Upper lobe of right lung (tissue), 1 donor: ENCODE measurements around the gene INCA1. TPM values are rescaled to one million over a fixed set of nuclear protein-coding genes. Genes with fewer than 3 reads are reported as not detected.

Source experiments
- ATAC-seq: fragments of 200-7000 bp; cut with Tn5 transposase; one replicate; pipeline ENCODE4 v1.9.1; 2020; ENCODE audit warnings: mild to moderate bottlenecking, moderate library complexity
- DNase-seq: peaks from one replicate; pipeline ENCODE4 v3.0.0-alpha.2; 2020
- H3K27ac ChIP-seq: fragments of 200-600 bp; one replicate; pipeline ENCODE4 v1.8.0; 2022
- H3K27me3 ChIP-seq: fragments of 200-600 bp; one replicate; pipeline ENCODE4 v1.8.0; 2022; ENCODE audit warnings: mild to moderate bottlenecking
- H3K36me3 ChIP-seq: fragments of 200-600 bp; one replicate; pipeline ENCODE4 v1.8.0; 2022
- H3K4me1 ChIP-seq: fragments of 200-600 bp; one replicate; pipeline ENCODE4 v1.8.0; 2022
- H3K4me3 ChIP-seq: fragments of 200-600 bp; one replicate; pipeline ENCODE4 v1.8.0; 2022; ENCODE audit warnings: mild to moderate bottlenecking
- H3K9me3 ChIP-seq: fragments of 200-600 bp; one replicate; pipeline ENCODE4 v1.8.0; 2022
- intact Hi-C: fragments of 100-400 bp; cut with DNase I; formaldehyde crosslinking; loops from one replicate; pipeline ENCODE4 v1.11.0; 2022
- microRNA-seq: library from miRNA; unstranded; fragments of <30 nt; microRNA quantifications from one replicate; pipeline ENCODE4 v1.2.0, GENCODE V29; 2020; ENCODE audit warnings: borderline microRNAs expressed
- total RNA-seq: library from RNA; stranded (reverse); fragmentation: NEBNext Ultra II Directional; extraction: Animal tissue kit (Norgen Biotek cat#: 25700); gene quantifications from one replicate; pipeline ENCODE4 v1.2.1, GENCODE V29; 2021
- TF ChIP-seq, protein P1 (sequence below): fragments of 200-600 bp; IDR thresholded peaks from one replicate; pipeline ENCODE4 v1.8.0; 2022; ENCODE audit warnings: antibody characterized with exemption
- donor health status: DM: no; HTN: yes; CAD: no; lungs with severe emphysema.

Gene INCA1
- total RNA-seq, 1 donor from 2014 or later = 4.5 TPM

- Histone ChIP-seq H3K36me3 (peaks cover 34% of the 10 kb centered on the region), H3K4me3 (peak overlapping the region; percentile 98), H3K27me3 (no peaks in the 10 kb centered on the region), H3K27ac (peak overlapping the region; percentile 91), H3K9me3 (no peaks in the 10 kb centered on the region), H3K4me1 (peaks cover 44% of the 10 kb centered on the region)
- TF ChIP-seq, protein P1, sequence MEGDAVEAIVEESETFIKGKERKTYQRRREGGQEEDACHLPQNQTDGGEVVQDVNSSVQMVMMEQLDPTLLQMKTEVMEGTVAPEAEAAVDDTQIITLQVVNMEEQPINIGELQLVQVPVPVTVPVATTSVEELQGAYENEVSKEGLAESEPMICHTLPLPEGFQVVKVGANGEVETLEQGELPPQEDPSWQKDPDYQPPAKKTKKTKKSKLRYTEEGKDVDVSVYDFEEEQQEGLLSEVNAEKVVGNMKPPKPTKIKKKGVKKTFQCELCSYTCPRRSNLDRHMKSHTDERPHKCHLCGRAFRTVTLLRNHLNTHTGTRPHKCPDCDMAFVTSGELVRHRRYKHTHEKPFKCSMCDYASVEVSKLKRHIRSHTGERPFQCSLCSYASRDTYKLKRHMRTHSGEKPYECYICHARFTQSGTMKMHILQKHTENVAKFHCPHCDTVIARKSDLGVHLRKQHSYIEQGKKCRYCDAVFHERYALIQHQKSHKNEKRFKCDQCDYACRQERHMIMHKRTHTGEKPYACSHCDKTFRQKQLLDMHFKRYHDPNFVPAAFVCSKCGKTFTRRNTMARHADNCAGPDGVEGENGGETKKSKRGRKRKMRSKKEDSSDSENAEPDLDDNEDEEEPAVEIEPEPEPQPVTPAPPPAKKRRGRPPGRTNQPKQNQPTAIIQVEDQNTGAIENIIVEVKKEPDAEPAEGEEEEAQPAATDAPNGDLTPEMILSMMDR = no peak
- ATAC-seq = no peak
- DNase-seq = no peak
- intact Hi-C loops = no loop called here
Observed at GRCh38 chr17:4938688-4939545, 58.4 kb downstream of the INCA1 start.

Small RNAs within 50 kb of the gene (microRNA-seq; reads per million reads assigned to microRNA genes)
- not detected for gene MIR6864
- not detected for gene MIR6865

Other genes starting within 250 kb of the INCA1 start
- not detected for gene TM4SF5, start 225.6 kb downstream of the INCA1 start, total RNA-seq
- 5.6 TPM for gene VMO1, start 211.2 kb downstream of the INCA1 start, total RNA-seq
- gene GLTPD2, start 208.6 kb downstream of the INCA1 start, total RNA-seq = not detected
- 91.0 TPM for gene PSMB6, start 201.4 kb downstream of the INCA1 start, total RNA-seq
- gene PLD2, start 190.4 kb downstream of the INCA1 start, total RNA-seq = 33.4 TPM
- 121 TPM for gene MINK1, start 164.2 kb downstream of the INCA1 start, total RNA-seq
- 2.7 TPM for gene C17orf107, start 98.0 kb downstream of the INCA1 start, total RNA-seq
- gene CHRNE, start 94.4 kb downstream of the INCA1 start, total RNA-seq = 0.98 TPM
- 0.55 TPM for gene GP1BA, start 65.2 kb downstream of the INCA1 start, total RNA-seq
- 55.0 TPM for gene SLC25A11, start 57.5 kb downstream of the INCA1 start, total RNA-seq
- gene RNF167, start 57.3 kb downstream of the INCA1 start, total RNA-seq = 92.9 TPM
- 457 TPM for gene PFN1, start 49.0 kb downstream of the INCA1 start, total RNA-seq
- gene ENO3, start 46.4 kb downstream of the INCA1 start, total RNA-seq = 8.6 TPM
- gene SPAG7, start 29.7 kb downstream of the INCA1 start, total RNA-seq = 64.8 TPM
- 55.8 TPM for gene CAMTA2, start 9.8 kb downstream of the INCA1 start, total RNA-seq
- 254 TPM for gene KIF1C, start 428 bp upstream of the INCA1 start, total RNA-seq
- 0.26 TPM for gene SLC52A1, start 37.9 kb upstream of the INCA1 start, total RNA-seq
- 6.7 TPM for gene ZFP3, start 80.9 kb upstream of the INCA1 start, total RNA-seq
- gene ZNF232, start 114.4 kb upstream of the INCA1 start, total RNA-seq = 8.0 TPM
- gene USP6, start 118.5 kb upstream of the INCA1 start, total RNA-seq = 0.14 TPM
- 7.1 TPM for gene ZNF594, start 194.3 kb upstream of the INCA1 start, total RNA-seq
- gene SCIMP, start 237.3 kb upstream of the INCA1 start, total RNA-seq = 24.8 TPM